CD4-positive, alpha-beta T cell treated with Interleukin-4 for 1 hour (primary cell): ENCODE data around the gene SH2D2A.

Source experiments
- DNase-seq, 2 donors: peaks; one replicate each; pipeline ENCODE4 v3.0.0-alpha.2; 2020 to 2022

SH2D2A gene

DNA sequence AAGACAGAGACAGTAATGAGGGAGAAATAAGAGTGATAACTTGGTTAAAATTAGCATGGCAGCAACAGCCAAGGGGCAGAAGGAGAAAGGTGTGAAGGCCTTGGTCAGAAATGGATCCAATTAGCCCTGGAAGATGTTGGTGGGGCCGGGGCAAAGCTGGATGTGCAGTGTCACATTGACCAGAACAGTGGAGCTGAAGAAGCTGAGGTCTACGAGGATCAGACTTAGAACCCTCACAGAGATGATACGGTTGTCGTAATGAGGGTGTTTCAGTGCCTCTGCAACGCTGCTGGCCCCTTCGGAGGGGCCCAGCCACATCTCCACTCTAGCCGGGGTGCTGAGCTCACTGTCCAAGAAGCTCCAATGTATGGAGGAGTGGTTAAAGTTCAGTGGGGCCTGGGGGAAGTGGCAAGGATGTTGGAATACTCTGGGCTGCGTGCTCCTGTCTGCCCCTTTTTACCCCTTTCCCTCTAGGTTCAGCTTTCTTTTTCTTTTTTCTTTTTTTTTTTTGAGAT, 14.2 kb downstream of the SH2D2A start:
- DNase-seq, result no peak

DNA sequence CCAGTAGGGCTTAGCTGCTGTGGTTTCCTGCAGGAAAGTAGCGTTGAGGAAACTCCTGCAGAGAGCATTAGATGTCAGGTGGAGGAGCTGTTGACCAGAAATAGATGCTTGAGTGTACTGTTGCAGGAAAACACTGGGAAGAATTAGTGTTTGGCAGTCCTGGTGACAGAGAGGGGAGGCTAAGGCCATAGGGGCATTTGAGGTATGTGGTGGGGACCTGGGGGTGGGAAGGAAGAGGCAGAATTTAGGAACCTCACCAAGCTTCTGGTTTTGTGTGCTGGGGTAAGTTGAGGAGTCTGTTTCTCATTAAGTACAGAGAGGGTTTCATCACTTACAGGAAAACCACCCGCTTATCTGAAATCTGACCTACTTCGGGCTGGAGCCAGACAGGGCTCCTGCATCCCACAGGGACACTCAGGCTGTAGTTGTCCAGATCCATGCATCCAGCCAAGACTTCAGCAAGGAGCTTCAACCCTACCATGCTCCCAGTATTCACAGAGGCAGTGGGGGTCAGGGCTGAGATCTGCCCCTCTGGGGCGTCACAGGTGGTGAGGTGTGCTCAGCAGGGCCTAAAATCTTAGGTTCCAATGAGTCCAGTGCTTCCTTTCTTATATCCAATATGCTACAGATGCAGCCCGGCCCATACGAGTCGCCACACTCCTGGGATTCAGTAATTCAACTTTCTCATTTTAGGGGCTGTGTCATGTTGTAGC, 15.1 kb downstream of the SH2D2A start:
- peak in 1 of 2 donors; percentile 19 for DNase-seq

DNA sequence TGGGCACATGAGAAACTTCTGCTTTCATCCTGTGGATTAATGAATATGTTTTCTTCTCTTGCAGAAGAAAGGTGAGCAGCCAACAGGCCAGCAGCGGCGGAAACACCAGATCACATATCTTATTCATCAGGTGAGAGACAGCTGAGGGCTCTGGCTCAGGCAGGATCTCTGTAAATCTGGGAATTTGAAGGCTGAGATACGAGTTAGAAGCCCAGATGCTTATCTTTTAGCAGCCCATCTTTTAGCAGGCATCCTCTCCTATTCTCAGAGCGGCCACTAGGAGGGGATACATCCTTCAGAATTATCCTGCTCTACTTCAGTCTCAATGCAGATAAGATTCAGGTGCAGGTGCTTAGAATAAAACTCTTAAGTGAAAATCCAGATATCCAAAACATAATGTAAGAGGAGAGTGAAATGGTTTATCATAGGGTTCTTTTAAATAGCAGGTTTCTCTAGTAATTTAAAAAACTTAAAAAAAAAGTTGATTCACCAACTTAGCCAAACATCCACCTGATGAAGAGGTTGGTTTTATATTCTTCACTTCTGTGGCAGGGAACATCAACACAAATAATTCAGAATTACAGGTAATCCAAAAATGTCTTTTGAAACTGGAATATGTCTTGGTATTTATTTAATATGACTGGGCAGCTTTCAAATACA, 19.3 kb downstream of the SH2D2A start:
- DNase-seq, result peak; percentile 61 to 79

DNA sequence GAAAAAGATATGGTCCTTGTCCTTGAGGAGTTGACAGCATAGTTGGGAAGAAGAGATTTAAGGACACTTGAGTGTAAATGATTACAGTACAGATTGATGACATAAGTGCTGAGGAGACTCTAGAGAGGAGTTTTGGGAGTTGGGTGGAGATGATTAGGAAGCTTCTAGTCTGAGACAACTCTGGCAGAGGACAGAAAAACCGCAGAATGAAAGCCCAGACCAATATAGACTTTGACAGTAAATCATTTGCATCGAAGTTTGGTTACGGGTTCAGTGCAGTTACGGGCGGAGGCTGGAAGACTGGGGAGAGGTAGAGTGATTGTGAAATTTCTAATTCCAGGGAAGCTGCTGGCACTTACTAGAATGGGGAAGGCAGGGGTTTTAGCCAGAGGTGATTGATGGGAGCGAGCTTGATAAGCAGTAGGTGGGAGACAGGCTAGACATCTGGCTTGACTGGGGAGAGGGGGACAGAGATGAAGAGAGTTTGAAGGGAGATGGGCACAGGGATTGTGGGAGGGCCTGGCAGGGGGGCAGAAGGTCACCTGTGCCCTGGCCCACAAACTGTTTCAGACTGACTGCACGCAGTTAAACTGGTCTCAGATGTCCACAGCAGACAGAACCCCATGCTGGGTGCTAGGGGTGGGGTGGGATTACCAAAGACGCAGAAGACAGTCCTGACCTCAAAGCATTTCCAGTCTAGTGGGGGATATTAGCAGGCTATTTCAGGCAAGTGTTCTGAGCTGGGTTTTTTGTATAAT, 20.1 kb downstream of the SH2D2A start:
- no peak for DNase-seq

DNA sequence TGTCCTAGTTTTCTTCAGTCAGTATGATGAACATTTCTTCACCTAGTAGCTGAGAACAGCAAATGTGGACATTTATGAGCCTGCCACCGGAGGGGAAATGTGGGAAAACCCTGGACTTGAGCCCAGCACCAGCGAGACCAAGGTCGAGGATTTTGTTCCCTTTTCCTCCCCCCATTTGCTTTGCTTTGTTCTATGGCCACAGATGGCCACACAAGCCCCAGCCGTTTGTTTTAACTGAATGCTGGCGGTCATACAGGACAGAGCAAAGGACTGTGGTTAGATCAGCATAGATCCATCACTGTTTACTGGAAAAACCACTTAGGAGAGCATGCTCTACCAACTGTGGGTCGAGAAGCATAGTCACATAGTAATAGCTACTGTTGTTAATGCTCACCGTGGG, 20.9 kb downstream of the SH2D2A start:
- DNase-seq, result no peak

DNA sequence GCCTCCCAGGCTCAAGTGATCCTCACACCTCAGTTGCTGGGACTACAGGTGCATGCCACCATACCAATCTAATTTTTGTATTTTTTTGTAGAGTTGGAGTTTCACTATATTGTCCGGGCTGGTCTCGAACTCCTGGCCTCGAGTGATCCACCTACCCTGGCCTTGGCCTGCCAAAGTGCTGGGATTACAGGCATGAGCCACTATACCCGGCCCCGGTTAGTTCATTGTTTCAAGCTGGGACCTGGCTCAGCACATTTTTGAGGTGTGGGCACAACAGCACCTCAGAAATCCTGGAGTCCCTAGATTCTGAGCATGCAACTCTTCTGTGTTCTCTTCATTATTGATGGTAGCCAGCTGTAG, 21.3 kb downstream of the SH2D2A start:
- DNase-seq, result no peak

- no peak for DNase-seq
These were observed 21.9 kb downstream of the SH2D2A start for GRCh38 chr1:156794506-156795373.

DNA sequence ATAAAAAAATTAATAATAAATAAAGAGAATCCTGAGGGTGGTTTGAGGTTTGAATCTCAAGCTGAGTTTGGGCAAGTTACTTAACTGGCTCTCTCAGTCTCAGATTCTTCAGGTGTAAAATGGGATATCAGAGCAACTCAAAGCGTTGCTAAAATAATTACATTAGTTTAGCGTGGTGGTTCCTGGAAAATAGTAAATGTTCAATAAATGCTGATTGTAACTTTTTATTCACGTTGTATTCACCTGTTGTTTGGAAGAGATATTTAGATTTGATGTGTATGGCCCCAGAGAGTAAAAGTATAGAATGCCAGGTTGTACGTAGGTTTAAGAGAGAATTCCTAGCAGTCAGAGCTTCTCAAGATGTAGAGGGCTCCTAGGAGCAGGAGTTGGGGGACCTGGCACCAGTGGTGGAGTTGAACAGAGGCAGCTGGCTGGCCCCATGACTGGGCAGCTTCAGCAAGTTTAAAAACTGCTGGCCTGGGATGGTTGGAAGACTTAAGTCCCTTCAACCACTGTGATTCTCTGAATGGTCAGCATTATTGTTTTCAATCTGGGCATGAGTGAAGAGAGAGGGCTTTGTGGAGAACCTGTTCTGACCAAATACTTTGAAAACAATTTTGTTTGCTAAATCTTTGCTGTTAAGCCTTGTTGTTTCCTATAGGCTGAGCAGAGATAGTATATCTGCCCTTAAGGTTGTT, 26.9 kb downstream of the SH2D2A start:
- DNase-seq, result no peak

DNA sequence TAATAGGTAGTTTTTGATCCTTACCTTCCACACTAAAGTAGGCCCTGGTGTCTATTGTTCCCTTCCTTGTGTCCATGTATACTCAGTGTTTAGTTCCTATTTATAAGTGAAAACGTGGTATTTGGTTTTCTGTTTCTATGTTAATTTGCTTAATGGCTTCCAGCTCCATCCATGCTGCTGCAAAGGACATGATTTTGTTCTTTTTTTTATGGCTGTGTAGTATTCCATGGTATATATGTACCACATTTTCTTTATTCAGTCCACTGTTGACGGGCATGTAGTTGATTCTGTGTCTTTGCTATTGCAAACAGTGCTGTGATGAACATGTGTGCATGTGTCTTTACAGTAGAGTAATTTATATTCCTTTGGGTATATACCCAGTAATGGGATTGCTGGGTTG, 28.5 kb downstream of the SH2D2A start:
- no peak for DNase-seq

GRCh38 chr1:156786640-156787039, 30.0 kb downstream of the SH2D2A start:
- DNase-seq, result no peak

- no peak for DNase-seq
These were observed 31.2 kb downstream of the SH2D2A start for GRCh38 chr1:156785458-156785857.

DNA sequence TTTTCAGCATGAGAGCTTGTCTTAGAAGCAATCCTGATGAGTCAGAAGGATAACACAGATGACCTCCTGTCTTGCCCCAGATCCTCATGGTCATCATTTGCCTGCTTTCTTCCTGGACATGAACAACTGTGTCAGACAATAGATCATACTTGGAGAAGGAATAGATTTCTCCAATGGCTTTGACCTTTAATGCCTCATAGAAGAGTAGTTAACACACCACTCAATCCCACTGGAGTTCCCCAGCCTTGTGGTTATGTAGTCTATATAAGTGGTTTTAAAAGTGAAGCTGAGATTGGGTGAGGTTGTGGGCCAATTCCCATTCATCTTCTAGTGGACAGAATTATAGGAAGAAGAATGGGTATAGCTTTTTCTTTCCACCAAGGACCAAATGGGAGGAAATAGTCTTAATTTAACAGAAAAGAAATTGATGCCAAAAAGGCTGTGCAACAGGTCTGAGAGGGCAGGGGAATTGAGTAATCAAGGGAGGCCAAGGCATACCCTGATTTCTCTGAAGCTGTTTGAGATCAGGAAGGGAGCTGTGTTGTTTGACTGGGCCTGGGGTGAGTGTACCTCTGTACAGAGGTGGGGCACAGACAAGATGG, 35.0 kb downstream of the SH2D2A start:
- DNase-seq, result no peak

DNA sequence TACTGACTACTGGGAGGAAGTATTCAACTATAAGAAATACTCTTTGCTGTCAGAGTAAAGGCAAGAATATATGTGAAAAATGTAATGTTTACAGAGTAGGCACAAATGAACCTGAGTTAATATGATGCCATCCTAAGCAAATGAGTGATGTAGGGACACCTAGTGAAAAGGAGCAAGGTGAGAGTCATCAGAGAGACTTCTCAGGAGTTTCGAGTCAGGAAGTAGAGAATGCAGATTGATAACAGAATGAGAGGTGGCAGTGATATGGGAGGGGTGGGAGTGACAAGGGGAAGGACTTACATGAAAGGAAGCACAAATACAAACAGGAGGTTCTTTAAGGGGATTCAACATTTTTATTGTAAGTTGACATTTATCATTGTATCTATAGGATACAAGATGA, 39.1 kb downstream of the SH2D2A start:
- no peak for DNase-seq

DNA sequence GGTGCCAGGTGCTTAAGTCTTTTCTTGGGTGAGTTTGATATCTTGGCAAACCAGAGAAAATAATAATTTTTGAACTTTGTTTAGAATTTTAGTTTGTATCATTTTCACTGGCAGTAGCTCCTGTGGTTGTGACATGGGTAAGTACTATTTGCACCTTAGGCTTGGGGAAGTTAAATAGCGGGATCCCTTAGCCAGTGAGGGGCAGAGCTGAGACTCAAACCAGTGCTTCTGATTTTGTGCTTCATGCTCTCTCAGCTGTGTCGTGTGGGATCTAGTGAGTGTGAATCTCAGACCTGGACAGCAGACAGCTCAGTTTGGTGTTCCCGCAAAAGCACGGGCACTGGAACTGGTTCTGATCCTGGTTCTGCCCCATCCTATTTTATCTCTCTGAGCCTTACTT, 39.7 kb downstream of the SH2D2A start:
- DNase-seq, result no peak

DNA sequence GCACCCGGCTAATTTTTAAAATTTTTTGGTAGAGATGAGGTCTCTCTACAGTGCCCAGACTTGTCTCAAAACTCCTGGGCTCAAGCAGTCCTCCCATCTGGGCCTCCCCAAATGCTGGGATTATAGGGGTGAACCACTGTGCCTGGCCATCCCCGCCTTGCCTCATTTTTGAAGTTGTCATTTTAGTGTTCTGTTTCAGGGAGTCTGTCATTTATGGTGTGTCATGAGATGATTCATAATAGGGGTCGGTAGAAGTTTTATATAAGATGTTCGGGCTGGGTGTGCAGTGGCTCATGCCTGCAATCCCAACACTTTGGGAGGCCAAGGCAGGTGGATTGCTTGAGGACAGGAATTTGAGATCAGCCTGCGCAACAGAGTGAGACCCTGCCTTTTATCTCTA, 40.8 kb downstream of the SH2D2A start:
- DNase-seq, result no peak

DNA sequence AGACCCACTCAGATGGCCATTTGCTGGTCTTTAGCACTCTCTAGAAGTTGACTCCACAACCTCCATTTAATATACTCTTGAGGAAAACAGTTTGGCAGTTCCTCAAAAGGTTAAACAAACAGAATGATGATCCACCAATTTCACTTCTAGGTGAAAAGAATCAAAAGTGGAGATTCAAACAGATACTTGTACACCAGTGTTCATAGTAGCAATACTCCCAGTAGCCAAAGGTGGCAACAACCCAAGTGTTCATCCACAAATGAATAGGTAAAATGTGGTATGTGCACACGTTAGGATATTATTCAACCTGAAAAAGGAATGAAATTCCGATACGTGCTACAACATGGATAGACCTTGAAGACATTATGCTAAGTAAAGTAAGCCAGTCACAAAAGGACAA, 43.0 kb downstream of the SH2D2A start:
- DNase-seq, result no peak

DNA sequence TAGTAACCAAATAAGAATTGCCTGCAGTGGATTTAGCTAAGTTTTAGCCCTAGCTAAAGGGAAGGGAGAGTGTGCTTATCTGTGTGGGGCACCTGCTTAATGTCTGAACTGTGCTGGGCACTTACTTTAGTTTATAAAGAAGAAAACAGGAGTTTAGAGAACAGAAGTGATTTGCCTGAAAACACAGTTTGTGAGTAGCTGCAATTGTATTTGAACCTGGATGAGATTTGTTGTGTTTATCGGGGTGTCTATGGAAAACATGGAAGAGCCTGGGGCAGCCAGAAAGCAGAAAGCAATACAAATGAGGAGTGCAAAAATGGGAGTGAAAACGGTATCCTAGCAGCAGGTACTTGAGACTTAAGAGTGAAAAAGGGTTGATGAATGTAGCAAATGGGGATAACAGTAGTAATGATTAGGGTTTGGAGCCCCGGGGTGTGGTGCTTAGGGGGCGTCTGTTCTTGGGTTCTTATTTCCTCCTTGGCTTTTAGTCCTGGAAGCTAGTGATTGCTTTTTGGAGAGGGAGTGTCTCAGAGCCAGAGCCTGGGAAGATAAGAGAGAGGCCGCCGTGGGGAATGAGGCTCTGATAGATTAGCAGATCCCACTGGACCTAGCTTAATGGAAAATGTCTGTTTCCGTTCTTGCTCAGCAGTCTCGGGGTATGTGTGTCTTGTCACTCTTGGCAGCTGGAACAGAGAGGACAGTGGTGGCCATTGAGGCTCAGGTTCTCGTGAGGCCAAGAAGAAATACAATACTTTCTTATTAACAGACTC, 43.7 kb downstream of the SH2D2A start:
- no peak for DNase-seq

- no peak for DNase-seq
These were observed 44.4 kb downstream of the SH2D2A start for GRCh38 chr1:156772222-156772621.

- no peak for DNase-seq
These were observed 47.9 kb downstream of the SH2D2A start for GRCh38 chr1:156768610-156769295.

- peak in 1 of 2 donors; percentile 15 for DNase-seq
These were observed 48.6 kb downstream of the SH2D2A start for GRCh38 chr1:156767879-156768604.
